HEK293 (cell line): ENCODE data around the gene MRGPRX2.

Experiments used
- MYNN ChIP-seq: fragments of 450-650 bp; formaldehyde crosslinking; IDR thresholded peaks from 2 replicates; pipeline ENCODE4 v1.5.1; 2016; ENCODE audit warnings: missing biosample characterization, missing genetic modification characterization, borderline replicate concordance
- ZBTB8A ChIP-seq: fragments of 450-650 bp; formaldehyde crosslinking; IDR thresholded peaks from 2 replicates; pipeline ENCODE4 v1.5.1; 2016; ENCODE audit warnings: missing biosample characterization, missing genetic modification characterization
- ZNF146 ChIP-seq: fragments of 450-650 bp; formaldehyde crosslinking; IDR thresholded peaks from 2 replicates; pipeline ENCODE4 v1.5.1; 2016; ENCODE audit warnings: missing biosample characterization, missing genetic modification characterization
- ZNF629 ChIP-seq: fragments of 450-650 bp; formaldehyde crosslinking; IDR thresholded peaks from 2 replicates; pipeline ENCODE4 v1.5.1; 2017; ENCODE audit warnings: missing biosample characterization, missing genetic modification characterization

DNA sequence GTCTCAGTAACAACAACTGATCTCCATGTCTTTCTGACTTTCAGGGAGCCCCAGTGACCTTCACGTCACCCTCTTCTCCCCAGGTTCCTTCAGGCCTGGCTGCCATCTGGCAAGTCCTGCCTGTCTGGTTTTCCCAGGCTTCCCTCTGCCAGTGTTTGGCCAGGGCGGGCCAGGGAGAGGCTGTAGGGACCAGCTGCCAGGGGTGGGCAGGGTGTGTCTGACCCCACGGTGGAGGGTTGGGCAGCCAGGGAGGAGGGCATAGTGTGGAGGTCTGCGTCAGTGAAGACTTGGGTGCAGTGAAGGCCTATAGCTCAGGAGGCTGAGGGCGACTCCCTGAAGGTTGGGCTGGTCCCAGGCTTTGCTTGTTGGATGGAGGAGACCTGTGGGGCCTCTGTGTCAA is 11.9 kb upstream of the MRGPRX2 start:
- TF ChIP-seq ZNF629 (tag by site-specific recombination): no peak
- no peak for TF ChIP-seq MYNN (tag by site-specific recombination)
- no peak for TF ChIP-seq ZBTB8A (tag by site-specific recombination)
- TF ChIP-seq ZNF146 (tag by site-specific recombination): no peak
